Smooth muscle cell (in vitro differentiated cells): Measurements from ENCODE around the gene HTATSF1. TPM values are rescaled to one million over a fixed set of nuclear protein-coding genes. Genes with fewer than 3 reads are reported as not detected.

Experiments
- DNase-seq: peaks from one replicate; lab custom pipeline; 2025; ENCODE audit not compliant: unreplicated experiment; lab: John Stamatoyannopoulos, UW
- H2AFZ ChIP-seq: fragments of 200-600 bp; sonication (generic); 2 replicates; pipeline ENCODE4 v1.6.0; 2016; ENCODE audit warnings: antibody characterized with exemption, low read depth, mild to moderate bottlenecking
- H3F3A ChIP-seq: fragments of 200-600 bp; sonication (generic); 2 replicates; pipeline ENCODE4 v1.6.0; 2017; ENCODE audit warnings: antibody characterized with exemption, low read depth
- H3K27ac ChIP-seq: fragments of 200-600 bp; sonication (generic); 2 replicates; pipeline ENCODE4 v1.5.1; 2016; ENCODE audit warnings: low read depth, mild to moderate bottlenecking
- H3K27me3 ChIP-seq: fragments of 200-600 bp; sonication (generic); 2 replicates; pipeline ENCODE4 v1.6.1; 2016; ENCODE audit warnings: low read depth, mild to moderate bottlenecking
- H3K36me3 ChIP-seq: fragments of 200-600 bp; sonication (generic); 2 replicates; pipeline ENCODE4 v1.5.1; 2016; ENCODE audit warnings: low read depth
- H3K4me1 ChIP-seq: fragments of 200-600 bp; sonication (generic); 2 replicates; pipeline ENCODE4 v1.5.1; 2016; ENCODE audit warnings: low read depth
- H3K4me2 ChIP-seq: fragments of 200-600 bp; sonication (generic); 2 replicates; pipeline ENCODE4 v1.6.0; 2016; ENCODE audit warnings: mild to moderate bottlenecking
- H3K4me3 ChIP-seq: fragments of 200-600 bp; sonication (generic); 2 replicates; pipeline ENCODE4 v1.5.1; 2016; ENCODE audit warnings: mild to moderate bottlenecking
- H3K79me2 ChIP-seq: fragments of 200-600 bp; sonication (generic); 2 replicates; pipeline ENCODE4 v1.6.0; 2016; ENCODE audit warnings: low read depth, mild to moderate bottlenecking
- H3K9ac ChIP-seq: fragments of 200-600 bp; sonication (generic); 2 replicates; pipeline ENCODE4 v1.6.0; 2016; ENCODE audit warnings: low read depth
- H3K9me3 ChIP-seq: fragments of 200-600 bp; sonication (generic); replicated peaks from 2 replicates; pipeline ENCODE4 v1.5.1; 2016; ENCODE audit warnings: low read depth
- H4K20me1 ChIP-seq: fragments of 200-600 bp; sonication (generic); 2 replicates; pipeline ENCODE4 v1.6.0; 2016; ENCODE audit warnings: low read depth
- CTCF ChIP-seq: fragments of 200-600 bp; sonication (generic); IDR thresholded peaks from 2 replicates; pipeline ENCODE4 v1.5.1; 2017; ENCODE audit warnings: borderline replicate concordance, mild to moderate bottlenecking, antibody characterized with exemption; ENCODE audit not compliant: insufficient read depth, poor library complexity, severe bottlenecking
- WGBS: methylation state at CpG from one replicate; pipeline ENCODE4 v1.1.7; 2016; ENCODE audit warnings: low lambda C conversion rate; 5-methylcytosine and 5-hydroxymethylcytosine counted together
- polyA plus RNA-seq: library from polyadenylated mRNA; unstranded; fragments of >200 nt; fragmentation: Nextera tagmentation; extraction: Ambion mirVana; gene quantifications from 2 replicates; pipeline ENCODE4 v1.2.1, GENCODE V29; 2016
- total RNA-seq: library from RNA; depleted of rRNA; stranded (reverse); fragments of >200 nt; gene quantifications from 2 replicates; pipeline ENCODE4 v1.2.3, GENCODE V29; 2014

HTATSF1 gene
- total and polyA plus RNA-seq, 2 experiments from 2014 or later, result 42.9 to 46.9 TPM

DNA sequence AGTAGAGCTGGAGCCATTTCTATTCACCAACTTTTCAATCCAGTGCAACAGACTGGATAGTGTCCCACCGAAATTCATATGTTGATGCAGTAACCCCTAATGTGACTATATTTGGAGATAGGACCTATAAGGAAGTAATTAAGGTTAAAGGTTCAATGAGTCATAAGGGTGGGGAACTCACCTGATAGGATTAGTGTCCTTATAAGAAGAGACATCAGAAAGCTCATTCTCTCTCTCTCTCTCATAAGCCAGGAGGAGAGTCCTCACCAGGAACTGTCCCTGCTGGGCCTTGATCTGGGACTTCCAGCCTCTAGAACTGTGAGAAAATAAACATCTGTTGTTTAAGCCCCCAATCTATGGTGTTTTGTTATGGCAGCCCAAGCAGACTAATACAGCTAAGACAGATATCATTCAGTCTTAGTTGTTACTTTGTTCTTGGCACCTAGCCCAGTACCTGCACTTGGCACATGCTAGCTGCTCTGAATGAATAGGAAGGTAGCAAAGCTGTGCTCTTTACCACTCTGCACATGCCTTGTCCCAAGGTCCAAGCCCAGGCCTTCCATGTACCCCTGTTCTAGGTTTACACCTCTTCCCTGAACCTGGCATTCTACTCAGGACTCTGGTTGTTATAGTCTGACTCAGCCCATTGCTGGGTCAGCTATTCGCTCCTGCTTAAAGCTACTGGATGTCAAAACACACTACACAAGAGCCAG lies 28.8 kb upstream of the HTATSF1 start:
- H3K4me3 ChIP-seq, result no peak overlapping the region
- DNase-seq, result no peak
- H3K79me2 ChIP-seq, result no peaks in the 10 kb centered on the region
- H3K4me1 ChIP-seq, result no peaks in the 10 kb centered on the region
- no peaks in the 10 kb centered on the region for H4K20me1 ChIP-seq
- H3K27me3 ChIP-seq, result no peaks in the 10 kb centered on the region
- no peaks in the 10 kb centered on the region for H3K36me3 ChIP-seq
- no peak overlapping the region for H2AFZ ChIP-seq
- H3K9me3 ChIP-seq, result no peaks in the 10 kb centered on the region
- no peak overlapping the region for H3K27ac ChIP-seq
- no peak overlapping the region for H3K9ac ChIP-seq
- no peak overlapping the region for H3K4me2 ChIP-seq
- no peak for TF ChIP-seq CTCF
- 78% methylated on average over 2 of the region's 2 CpGs for WGBS
- no peaks in the 10 kb centered on the region for H3F3A ChIP-seq

DNA sequence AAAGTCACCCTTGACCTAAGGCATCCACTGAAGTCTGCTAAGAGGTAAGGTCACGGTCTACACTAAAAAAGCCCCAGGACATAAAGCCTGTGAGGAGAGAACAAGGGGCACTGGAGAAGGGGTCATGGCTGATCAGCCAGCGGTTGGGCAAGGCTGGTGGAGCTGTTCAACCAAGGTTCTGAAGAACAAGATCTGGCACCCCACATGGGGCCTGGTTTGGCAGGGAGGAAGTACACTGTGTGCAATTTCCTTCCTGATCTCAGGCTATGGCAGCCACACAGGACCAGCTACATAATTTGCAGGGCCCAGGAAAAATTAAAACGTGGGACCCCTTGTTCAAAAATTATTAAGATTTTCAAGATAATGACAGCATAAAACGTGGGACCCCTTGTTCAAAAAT lies 23.7 kb upstream of the HTATSF1 start:
- Histone ChIP-seq H3F3A (no peaks in the 10 kb centered on the region), H3K79me2 (no peaks in the 10 kb centered on the region), H3K9me3 (no peaks in the 10 kb centered on the region), H4K20me1 (no peaks in the 10 kb centered on the region), H3K4me3 (no peak overlapping the region), H3K4me2 (no peak overlapping the region), H2AFZ (no peak overlapping the region), H3K4me1 (no peaks in the 10 kb centered on the region), H3K27ac (no peak overlapping the region), H3K9ac (no peak overlapping the region), H3K36me3 (no peaks in the 10 kb centered on the region), H3K27me3 (no peaks in the 10 kb centered on the region)
- TF ChIP-seq CTCF, result no peak
- DNase-seq, result no peak
- 57% methylated on average over 4 of the region's 4 CpGs for WGBS

- Histone ChIP-seq H4K20me1 (no peaks in the 10 kb centered on the region), H3K27me3 (no peaks in the 10 kb centered on the region), H2AFZ (no peak overlapping the region), H3K4me2 (no peak overlapping the region), H3K4me3 (no peak overlapping the region), H3K9ac (no peak overlapping the region), H3K36me3 (no peaks in the 10 kb centered on the region), H3K9me3 (no peaks in the 10 kb centered on the region), H3K79me2 (no peaks in the 10 kb centered on the region), H3K27ac (no peak overlapping the region), H3F3A (no peaks in the 10 kb centered on the region), H3K4me1 (no peaks in the 10 kb centered on the region)
- DNase-seq, result no peak
- no peak for TF ChIP-seq CTCF
- 43% methylated on average over 3 of the region's 3 CpGs for WGBS
Measured at GRCh38 chrX:136475236-136475635, 22.2 kb upstream of the HTATSF1 start.

DNA sequence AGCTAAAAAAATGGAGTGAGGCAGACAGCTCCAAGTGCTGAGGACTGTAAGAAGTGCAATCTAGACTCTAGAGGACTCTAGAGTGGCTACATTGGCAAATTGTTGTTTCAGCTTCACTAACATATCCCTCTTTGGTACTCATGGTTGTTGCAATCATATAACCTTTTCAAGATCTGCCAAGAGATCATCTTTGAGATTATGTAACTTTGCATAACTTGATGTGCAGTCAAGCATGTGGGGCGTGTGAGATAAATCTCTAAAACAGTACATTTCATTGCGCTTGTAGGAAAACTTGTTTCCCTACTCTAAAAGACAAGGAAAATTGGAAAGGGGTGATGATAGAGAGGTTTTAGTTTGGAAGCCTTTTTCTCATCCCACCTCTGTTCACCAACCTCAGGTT lies 20.9 kb upstream of the HTATSF1 start:
- Histone ChIP-seq H3K4me1 (no peaks in the 10 kb centered on the region), H3K4me3 (no peak overlapping the region), H3K9me3 (no peaks in the 10 kb centered on the region), H3F3A (no peaks in the 10 kb centered on the region), H3K79me2 (no peaks in the 10 kb centered on the region), H4K20me1 (no peaks in the 10 kb centered on the region), H3K4me2 (no peak overlapping the region), H3K27ac (no peak overlapping the region), H2AFZ (no peak overlapping the region), H3K27me3 (no peaks in the 10 kb centered on the region), H3K9ac (no peak overlapping the region), H3K36me3 (no peaks in the 10 kb centered on the region)
- TF ChIP-seq CTCF, result no peak
- 84% methylated on average over 2 of the region's 2 CpGs for WGBS
- DNase-seq, result no peak
